BE2C (cell line): ENCODE results near the gene PIGL.

Source experiments
- DNase-seq: peaks from one replicate; pipeline ENCODE4 v3.0.0-alpha.2; 2020
- H3K27me3 ChIP-seq: fragments of 250-450 bp; sonication (Bioruptor Pico); 2 replicates; pipeline ENCODE4 v1.5.1; 2020; ENCODE audit warnings: mild to moderate bottlenecking
- H3K36me3 ChIP-seq: fragments of 250-450 bp; sonication (Bioruptor Pico); 2 replicates; pipeline ENCODE4 v1.5.1; 2020; ENCODE audit warnings: mild to moderate bottlenecking
- H3K4me1 ChIP-seq: fragments of 250-450 bp; sonication (Bioruptor Pico); 2 replicates; pipeline ENCODE4 v1.5.1; 2020
- H3K4me3 ChIP-seq: 2 replicates; pipeline ENCODE4 v1.5.1; 2011; ENCODE audit warnings: low read depth, low read length
- H3K9me3 ChIP-seq: fragments of 250-450 bp; sonication (Bioruptor Pico); 2 replicates; pipeline ENCODE4 v1.5.1; 2020
- CTCF ChIP-seq: IDR thresholded peaks from 2 replicates; pipeline ENCODE4 v1.5.1; 2012; ENCODE audit warnings: mild to moderate bottlenecking, low read depth, low read length

Gene PIGL

GRCh38 chr17:16297367-16298139 is 80.5 kb downstream of the PIGL start:
- Histone ChIP-seq H3K36me3 (no peaks in the 10 kb centered on the region), H3K4me1 (no peaks in the 10 kb centered on the region), H3K27me3 (no peaks in the 10 kb centered on the region), H3K4me3 (no peak overlapping the region), H3K9me3 (no peaks in the 10 kb centered on the region)
- DNase-seq: no peak
- no peak for TF ChIP-seq CTCF

GRCh38 chr17:16298140-16298662 is 81.2 kb downstream of the PIGL start:
- no peaks in the 10 kb centered on the region for H3K27me3 ChIP-seq
- no peak overlapping the region for H3K4me3 ChIP-seq
- H3K36me3 ChIP-seq: no peaks in the 10 kb centered on the region
- no peaks in the 10 kb centered on the region for H3K4me1 ChIP-seq
- H3K9me3 ChIP-seq: no peaks in the 10 kb centered on the region
- DNase-seq: no peak
- TF ChIP-seq CTCF: no peak

GRCh38 chr17:16300554-16300953 is 83.5 kb downstream of the PIGL start:
- no peak for TF ChIP-seq CTCF
- no peaks in the 10 kb centered on the region for H3K4me1 ChIP-seq

GRCh38 chr17:16301963-16302855 is 85.2 kb downstream of the PIGL start:
- DNase-seq: no peak
- H3K27me3 ChIP-seq: no peaks in the 10 kb centered on the region
- TF ChIP-seq CTCF: no peak
- H3K36me3 ChIP-seq: no peaks in the 10 kb centered on the region
- no peaks in the 10 kb centered on the region for H3K4me1 ChIP-seq
- no peaks in the 10 kb centered on the region for H3K9me3 ChIP-seq
- H3K4me3 ChIP-seq: no peak overlapping the region

More at GRCh38 chr17:16300554-16300953, 83.5 kb downstream of the PIGL start:
- DNase-seq: no peak
- H3K9me3 ChIP-seq: no peaks in the 10 kb centered on the region
- no peaks in the 10 kb centered on the region for H3K36me3 ChIP-seq
- H3K4me3 ChIP-seq: no peak overlapping the region
- no peaks in the 10 kb centered on the region for H3K27me3 ChIP-seq

- H3K36me3 ChIP-seq: no peaks in the 10 kb centered on the region
- no peaks in the 10 kb centered on the region for H3K4me1 ChIP-seq
- no peak for DNase-seq
- no peak for TF ChIP-seq CTCF
- H3K27me3 ChIP-seq: no peaks in the 10 kb centered on the region
- no peaks in the 10 kb centered on the region for H3K9me3 ChIP-seq
- no peak overlapping the region for H3K4me3 ChIP-seq
Measured at GRCh38 chr17:16302856-16303255, 85.8 kb downstream of the PIGL start.
